Peyer's patch (tissue), 4 donors: ENCODE data around the gene OVOL3.

Experiments used
- POLR2A ChIP-seq, 2 donors: fragments of 450-650 bp; IDR thresholded peaks; one replicate each; pipeline ENCODE4 v1.5.1; 2017; ENCODE audit warnings: antibody characterized with exemption in 2 of 2, mild to moderate bottlenecking in 2 of 2, moderate library complexity in 2 of 2
- TF ChIP-seq, protein P1 (sequence below), 6 experiments: fragments of 450-650 bp in 4 of 6; fragments of 200-600 bp in 2 of 6; sonication (generic) in 1 of 6; IDR thresholded peaks; one replicate each; pipeline ENCODE4 v1.5.1; 2017 to 2019; ENCODE audit warnings: antibody characterized with exemption in 6 of 6, mild to moderate bottlenecking in 3 of 6, moderate library complexity in 1 of 6

DNA sequence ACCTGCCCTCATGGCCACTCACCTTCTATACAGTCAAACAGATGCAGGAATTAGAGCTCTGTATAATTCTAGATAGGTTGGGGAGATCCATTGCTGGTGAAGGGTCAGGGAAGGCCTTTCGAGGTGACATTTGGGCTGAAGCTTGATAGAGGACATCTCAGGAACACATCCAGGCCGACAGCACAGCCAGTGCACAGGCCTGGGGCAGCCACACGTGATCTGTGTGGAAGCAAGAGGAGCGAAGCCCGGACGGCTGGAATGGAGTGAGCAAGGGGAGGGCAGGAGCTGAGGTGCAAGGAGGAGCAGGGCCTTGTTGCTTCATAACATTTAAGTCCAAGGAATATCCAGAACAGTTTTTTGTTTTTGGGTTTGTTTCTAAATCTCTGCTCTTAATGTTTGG, 4.5 kb upstream of the OVOL3 start:
- TF ChIP-seq POLR2A (IDR thresholded peaks at IDR 0.05), result no peak
- TF ChIP-seq, protein P1, sequence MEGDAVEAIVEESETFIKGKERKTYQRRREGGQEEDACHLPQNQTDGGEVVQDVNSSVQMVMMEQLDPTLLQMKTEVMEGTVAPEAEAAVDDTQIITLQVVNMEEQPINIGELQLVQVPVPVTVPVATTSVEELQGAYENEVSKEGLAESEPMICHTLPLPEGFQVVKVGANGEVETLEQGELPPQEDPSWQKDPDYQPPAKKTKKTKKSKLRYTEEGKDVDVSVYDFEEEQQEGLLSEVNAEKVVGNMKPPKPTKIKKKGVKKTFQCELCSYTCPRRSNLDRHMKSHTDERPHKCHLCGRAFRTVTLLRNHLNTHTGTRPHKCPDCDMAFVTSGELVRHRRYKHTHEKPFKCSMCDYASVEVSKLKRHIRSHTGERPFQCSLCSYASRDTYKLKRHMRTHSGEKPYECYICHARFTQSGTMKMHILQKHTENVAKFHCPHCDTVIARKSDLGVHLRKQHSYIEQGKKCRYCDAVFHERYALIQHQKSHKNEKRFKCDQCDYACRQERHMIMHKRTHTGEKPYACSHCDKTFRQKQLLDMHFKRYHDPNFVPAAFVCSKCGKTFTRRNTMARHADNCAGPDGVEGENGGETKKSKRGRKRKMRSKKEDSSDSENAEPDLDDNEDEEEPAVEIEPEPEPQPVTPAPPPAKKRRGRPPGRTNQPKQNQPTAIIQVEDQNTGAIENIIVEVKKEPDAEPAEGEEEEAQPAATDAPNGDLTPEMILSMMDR (IDR thresholded peaks at IDR 0.05), result no peak
